A549 (cell line): ENCODE results near the gene LRRC4C. TPM values are rescaled to one million over a fixed set of nuclear protein-coding genes. Genes with fewer than 3 reads are reported as not detected.

ENCODE experiments used
- ATAC-seq, 2 experiments: fragments of 200-7000 bp in 1 of 2; fragments of >200 bp in 1 of 2; cut with Nextera tagmentation in 1 of 2; cut with Tn5 transposase in 1 of 2; 3 replicates each; pipeline versions ENCODE4 v1.8.0 to v1.9.1; 2018 to 2020; ENCODE audit warnings: mild to moderate bottlenecking in 1 of 2, moderate library complexity in 1 of 2
- CTCF ChIA-PET: fragments of 300-600 bp; sonication (Branson Sonifier 250); formaldehyde crosslinking; extraction: SDS; loops from one replicate; lab custom pipeline; 2021; ENCODE audit warnings: antibody characterized with exemption, inconsistent platforms; lab: Yijun Ruan, JAX
- POLR2A ChIA-PET: fragments of 350-600 bp; formaldehyde crosslinking; extraction: SDS; loops from one replicate; lab custom pipeline; 2021; ENCODE audit warnings: antibody characterized with exemption, inconsistent platforms; lab: Yijun Ruan, JAX
- DNase-seq, 2 experiments: peaks; one replicate each; pipeline versions ENCODE4 v3.0.0 to v3.0.0-alpha.2; 2011 to 2016; ENCODE audit warnings: low read depth in 1 of 2, low spot score in 1 of 2
- FAIRE-seq: peaks from 2 replicates; lab custom pipeline; 2011; peaks lifted over from hg19 to GRCh38; lab: Jason Lieb, UNC
- H3K27ac ChIP-seq, 2 experiments: fragments of >200 bp; sonication (Bioruptor Twin); formaldehyde crosslinking; 3 replicates each; pipeline ENCODE4 v1.5.1; 2016 to 2017
- H3K4me1 ChIP-seq: fragments of >200 bp; sonication (Bioruptor Twin); formaldehyde crosslinking; 3 replicates; pipeline ENCODE4 v1.6.1; 2016
- H3K4me2 ChIP-seq: fragments of >200 bp; sonication (Bioruptor Twin); formaldehyde crosslinking; 3 replicates; pipeline ENCODE4 v1.6.1; 2016
- H3K4me3 ChIP-seq: fragments of >200 bp; sonication (Bioruptor Twin); formaldehyde crosslinking; 3 replicates; pipeline ENCODE4 v1.5.1; 2016
- H3K9me3 ChIP-seq: fragments of >200 bp; sonication (Bioruptor Twin); formaldehyde crosslinking; 3 replicates; pipeline ENCODE4 v1.6.1; 2016
- CBX2 ChIP-seq: fragments of 200-600 bp; sonication (generic); IDR thresholded peaks from 2 replicates; pipeline ENCODE4 v1.6.1; 2016; ENCODE audit warnings: low read depth, mild to moderate bottlenecking, borderline replicate concordance
- CHD2 ChIP-seq: fragments of 150-350 bp; IDR thresholded peaks from 2 replicates; pipeline ENCODE4 v1.6.1; 2014; ENCODE audit warnings: low read length; ENCODE audit not compliant: partially characterized antibody
- EHF ChIP-seq: fragments of 250-450 bp; sonication (Bioruptor Pico); IDR thresholded peaks from 2 replicates; pipeline ENCODE4 v1.5.0; 2020; ENCODE audit warnings: mild to moderate bottlenecking
- EHMT2 ChIP-seq: fragments of 200-600 bp; sonication (generic); IDR thresholded peaks from 2 replicates; pipeline ENCODE4 v1.6.1; 2016; ENCODE audit warnings: antibody characterized with exemption, low read depth, mild to moderate bottlenecking, moderate library complexity
- FOSB ChIP-seq: fragments of 250-450 bp; sonication (Bioruptor Pico); IDR thresholded peaks from 2 replicates; pipeline ENCODE4 v1.5.0; 2020; ENCODE audit warnings: mild to moderate bottlenecking, moderate library complexity
- HDAC2 ChIP-seq: fragments of 200-600 bp; sonication (generic); IDR thresholded peaks from 2 replicates; pipeline ENCODE4 v1.6.1; 2016
- HOXB13 ChIP-seq: fragments of 250-450 bp; sonication (Bioruptor Pico); IDR thresholded peaks from 2 replicates; pipeline ENCODE4 v1.5.0; 2020; ENCODE audit warnings: low read depth, mild to moderate bottlenecking, moderate library complexity
- HOXB5 ChIP-seq: fragments of 250-450 bp; sonication (Bioruptor Pico); IDR thresholded peaks from 2 replicates; pipeline ENCODE4 v1.5.0; 2020; ENCODE audit warnings: mild to moderate bottlenecking, moderate library complexity
- KDM5A ChIP-seq: fragments of 200-600 bp; sonication (generic); IDR thresholded peaks from 2 replicates; pipeline ENCODE4 v1.6.1; 2016; ENCODE audit warnings: antibody characterized with exemption, mild to moderate bottlenecking
- MAFK ChIP-seq: fragments of 450-650 bp; IDR thresholded peaks from 2 replicates; pipeline ENCODE4 v1.6.1; 2014; ENCODE audit not compliant: partially characterized antibody
- POLR2AphosphoS2 ChIP-seq: conservative IDR thresholded peaks from 2 replicates; pipeline ENCODE4 v1.6.1; 2012; ENCODE audit warnings: low read length, improper control_type of control experiment, inconsistent platforms
- RARB ChIP-seq: fragments of 250-450 bp; sonication (Bioruptor Pico); IDR thresholded peaks from 2 replicates; pipeline ENCODE4 v1.8.0; 2021; ENCODE audit warnings: mild to moderate bottlenecking, moderate library complexity
- RFX5 ChIP-seq: fragments of 450-650 bp; IDR thresholded peaks from 2 replicates; pipeline ENCODE4 v1.7.1; 2014; ENCODE audit warnings: antibody characterized with exemption, mild to moderate bottlenecking, moderate library complexity
- SMC3 ChIP-seq: fragments of >200 bp; sonication (Bioruptor Twin); formaldehyde crosslinking; IDR thresholded peaks from 3 replicates; pipeline ENCODE4 v1.6.1; 2018; ENCODE audit warnings: inconsistent platforms
- SREBF2 ChIP-seq: fragments of 450-650 bp; IDR thresholded peaks from 2 replicates; pipeline ENCODE4 v1.6.1; 2014; ENCODE audit warnings: mild to moderate bottlenecking, moderate library complexity
- TFCP2L1 ChIP-seq: fragments of 250-450 bp; sonication (Bioruptor Pico); IDR thresholded peaks from 2 replicates; pipeline ENCODE4 v1.5.0; 2021; ENCODE audit warnings: mild to moderate bottlenecking
- TP53 ChIP-seq: fragments of 250-450 bp; sonication (Bioruptor Pico); IDR thresholded peaks from 2 replicates; pipeline ENCODE4 v1.5.0; 2021; ENCODE audit warnings: mild to moderate bottlenecking, moderate library complexity
- ZFP36 ChIP-seq: fragments of 450-650 bp; IDR thresholded peaks from 2 replicates; pipeline ENCODE4 v1.6.1; 2014; ENCODE audit warnings: borderline replicate concordance; ENCODE audit not compliant: partially characterized antibody
- WGBS: methylation state at CpG from one replicate; pipeline ENCODE4 v1.1.6; 2017; ENCODE audit errors: missing lambda C conversion rate; 5-methylcytosine and 5-hydroxymethylcytosine counted together
- polyA plus RNA-seq, 4 experiments: library from polyadenylated mRNA; depleted of rRNA in 3 of 4; stranded (reverse); fragments of >200 nt; fragmentation: RNase III in 1 of 4; extraction: RNeasy Plus Mini Kit Qiagen cat#74134 plus additional on column Dnase treatment in 1 of 4; gene quantifications; 2 replicates in 3 of 4; 3 replicates in 1 of 4; pipeline ENCODE4 v1.2.3, GENCODE V29; 2011 to 2017
- TF ChIP-seq, protein P1 (sequence below): IDR thresholded peaks from 2 replicates; pipeline ENCODE4 v1.6.1; 2012
- TF ChIP-seq, protein P2 (sequence below): fragments of 250-450 bp; sonication (Bioruptor Pico); IDR thresholded peaks from 2 replicates; pipeline ENCODE4 v1.5.0; 2021; ENCODE audit warnings: mild to moderate bottlenecking, moderate library complexity, borderline replicate concordance
- TF ChIP-seq, protein P3 (sequence below): fragments of 250-450 bp; sonication (Bioruptor Pico); IDR thresholded peaks from 2 replicates; pipeline ENCODE4 v1.5.0; 2020; ENCODE audit warnings: low read depth, mild to moderate bottlenecking, moderate library complexity

Gene LRRC4C
- polyA plus RNA-seq, 2 of the 4 experiments (the other 2 are of a cell fraction), result not detected

DNA sequence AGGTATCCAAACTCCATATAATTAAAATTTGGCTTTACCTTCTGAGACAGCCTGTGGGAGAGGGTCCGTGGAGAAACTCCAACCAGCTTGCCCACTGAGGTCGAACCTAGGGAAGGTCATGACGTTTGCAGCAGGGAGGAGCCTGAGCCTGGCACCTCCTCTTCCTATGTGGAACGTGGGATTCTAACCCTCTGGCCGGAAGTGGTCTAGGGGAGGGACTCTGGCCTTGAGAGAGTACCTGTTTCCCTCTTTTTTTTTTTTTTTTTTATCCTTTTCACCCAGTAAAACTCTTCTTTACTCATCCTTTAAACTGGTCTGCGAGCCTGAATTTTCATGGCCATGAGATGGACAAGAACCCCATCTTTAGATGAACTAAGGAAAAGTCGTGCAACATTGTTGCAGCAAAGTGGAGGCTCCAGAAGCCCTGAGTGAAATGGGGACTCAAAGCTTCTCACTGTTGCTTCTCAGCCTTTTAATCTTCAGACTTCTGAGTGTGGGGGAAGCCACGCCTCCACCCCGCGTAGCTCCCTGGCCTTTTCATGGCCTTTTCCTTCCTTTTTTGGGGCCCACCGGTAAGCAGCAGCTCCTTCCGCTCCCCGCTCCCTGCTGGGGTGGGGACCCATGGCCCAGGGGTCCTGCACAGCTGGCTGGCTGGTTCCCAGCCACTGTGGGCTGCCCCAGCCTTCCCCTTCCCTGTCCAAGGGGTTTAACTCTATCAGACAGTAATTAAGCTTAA is 1359.9 kb downstream of the LRRC4C start (continued):
- no peak for TF ChIP-seq HOXB13

DNA sequence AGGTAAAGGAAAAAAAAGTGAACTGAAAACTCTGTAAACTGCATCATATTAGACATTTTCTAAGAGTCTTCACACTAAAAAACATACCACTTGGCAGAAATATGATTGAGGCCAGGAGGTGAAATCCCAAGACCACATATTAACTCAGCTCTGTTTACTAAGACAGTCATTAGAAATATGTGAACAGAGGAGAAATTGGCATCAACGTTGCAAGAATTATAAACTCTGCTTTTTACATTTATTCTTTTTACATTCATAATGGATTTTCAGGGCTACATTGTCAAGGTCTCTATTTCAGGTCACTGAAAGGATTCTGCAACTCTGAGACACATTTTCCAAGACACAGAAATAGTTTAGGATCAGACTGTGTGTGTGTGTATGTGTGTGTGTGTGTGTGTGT is 1364.0 kb downstream of the LRRC4C start:
- H3K4me2 ChIP-seq, result no peak overlapping the region
- TF ChIP-seq EHMT2, result no peak
- no peak for TF ChIP-seq EHF (CRISPR knock-in tag)
- no peak for TF ChIP-seq HDAC2
- TF ChIP-seq, protein P1, sequence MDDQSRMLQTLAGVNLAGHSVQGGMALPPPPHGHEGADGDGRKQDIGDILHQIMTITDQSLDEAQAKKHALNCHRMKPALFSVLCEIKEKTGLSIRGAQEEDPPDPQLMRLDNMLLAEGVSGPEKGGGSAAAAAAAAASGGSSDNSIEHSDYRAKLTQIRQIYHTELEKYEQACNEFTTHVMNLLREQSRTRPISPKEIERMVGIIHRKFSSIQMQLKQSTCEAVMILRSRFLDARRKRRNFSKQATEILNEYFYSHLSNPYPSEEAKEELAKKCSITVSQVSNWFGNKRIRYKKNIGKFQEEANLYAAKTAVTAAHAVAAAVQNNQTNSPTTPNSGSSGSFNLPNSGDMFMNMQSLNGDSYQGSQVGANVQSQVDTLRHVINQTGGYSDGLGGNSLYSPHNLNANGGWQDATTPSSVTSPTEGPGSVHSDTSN, result no peak
- no peak for TF ChIP-seq RFX5
- TF ChIP-seq CHD2, result no peak
- no peak for TF ChIP-seq FOSB (CRISPR knock-in tag)
- no peak for TF ChIP-seq TP53 (CRISPR knock-in tag)
- no peak for TF ChIP-seq RARB (CRISPR knock-in tag)
- TF ChIP-seq POLR2AphosphoS2, result no peak
- TF ChIP-seq, protein P2, sequence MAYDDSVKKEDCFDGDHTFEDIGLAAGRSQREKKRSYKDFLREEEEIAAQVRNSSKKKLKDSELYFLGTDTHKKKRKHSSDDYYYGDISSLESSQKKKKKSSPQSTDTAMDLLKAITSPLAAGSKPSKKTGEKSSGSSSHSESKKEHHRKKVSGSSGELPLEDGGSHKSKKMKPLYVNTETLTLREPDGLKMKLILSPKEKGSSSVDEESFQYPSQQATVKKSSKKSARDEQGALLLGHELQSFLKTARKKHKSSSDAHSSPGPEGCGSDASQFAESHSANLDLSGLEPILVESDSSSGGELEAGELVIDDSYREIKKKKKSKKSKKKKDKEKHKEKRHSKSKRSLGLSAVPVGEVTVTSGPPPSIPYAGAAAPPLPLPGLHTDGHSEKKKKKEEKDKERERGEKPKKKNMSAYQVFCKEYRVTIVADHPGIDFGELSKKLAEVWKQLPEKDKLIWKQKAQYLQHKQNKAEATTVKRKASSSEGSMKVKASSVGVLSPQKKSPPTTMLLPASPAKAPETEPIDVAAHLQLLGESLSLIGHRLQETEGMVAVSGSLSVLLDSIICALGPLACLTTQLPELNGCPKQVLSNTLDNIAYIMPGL (CRISPR knock-in tag), result no peak
- TF ChIP-seq, protein P3, sequence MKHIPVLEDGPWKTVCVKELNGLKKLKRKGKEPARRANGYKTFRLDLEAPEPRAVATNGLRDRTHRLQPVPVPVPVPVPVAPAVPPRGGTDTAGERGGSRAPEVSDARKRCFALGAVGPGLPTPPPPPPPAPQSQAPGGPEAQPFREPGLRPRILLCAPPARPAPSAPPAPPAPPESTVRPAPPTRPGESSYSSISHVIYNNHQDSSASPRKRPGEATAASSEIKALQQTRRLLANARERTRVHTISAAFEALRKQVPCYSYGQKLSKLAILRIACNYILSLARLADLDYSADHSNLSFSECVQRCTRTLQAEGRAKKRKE (CRISPR knock-in tag), result no peak
- no peak for TF ChIP-seq ZFP36
- WGBS, result 3% methylated on average over 1 of the region's 1 CpG
- no peak for ATAC-seq
- no peak overlapping the region for H3K4me3 ChIP-seq
- no peaks in the 10 kb centered on the region for H3K9me3 ChIP-seq
- FAIRE-seq, result no peak
- POLR2A ChIA-PET, result no interaction called here
- H3K4me1 ChIP-seq, result no peaks in the 10 kb centered on the region
- DNase-seq, result no peak
- CTCF ChIA-PET, result no interaction called here
- H3K27ac ChIP-seq, result no peak overlapping the region

DNA sequence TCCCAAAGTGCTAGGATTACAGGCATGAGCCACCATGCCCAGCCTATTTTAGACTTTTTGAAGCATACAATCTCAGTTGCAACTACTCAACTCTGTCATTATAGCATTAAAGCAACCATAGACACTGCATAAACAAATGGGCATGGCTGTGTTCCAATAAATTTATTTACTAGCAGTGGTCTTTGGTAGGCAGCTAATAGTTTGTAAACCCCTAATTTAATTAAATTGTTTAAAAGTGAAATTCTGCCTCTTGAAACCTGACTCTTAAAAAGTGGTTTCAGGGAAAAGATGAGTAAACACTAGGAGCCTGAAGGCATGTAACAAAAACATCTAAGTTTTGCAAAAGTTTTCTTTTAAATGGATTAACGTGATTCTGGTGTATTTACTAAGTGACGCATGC is 1364.5 kb downstream of the LRRC4C start:
- H3K27ac ChIP-seq, result no peak overlapping the region
- no peak overlapping the region for H3K4me2 ChIP-seq
- ChIA-PET CTCF (no interaction called here), POLR2A (no interaction called here)
- FAIRE-seq (no peak), DNase-seq (no peak), ATAC-seq (no peak)
- TF ChIP-seq CHD2 (no peak), MAFK (no peak), HOXB5 (CRISPR knock-in tag) (no peak), KDM5A (no peak), TFCP2L1 (CRISPR knock-in tag) (no peak), EHF (CRISPR knock-in tag) (no peak), SREBF2 (no peak), SMC3 (no peak), ZFP36 (no peak), CBX2 (no peak), RFX5 (no peak)
- no peaks in the 10 kb centered on the region for H3K9me3 ChIP-seq
- no peak overlapping the region for H3K4me3 ChIP-seq
- 50% methylated on average over 2 of the region's 2 CpGs for WGBS
- H3K4me1 ChIP-seq, result no peaks in the 10 kb centered on the region
